Panc1 (cell line): ENCODE measurements around the gene VPS18.

Experiments used
- POLR2AphosphoS5 ChIP-seq: IDR thresholded peaks from 2 replicates; pipeline ENCODE4 v1.6.1; 2012; ENCODE audit warnings: mild to moderate bottlenecking, low read depth, low read length, moderate library complexity
- TF ChIP-seq, protein P1 (sequence below): fragments of 450-650 bp; IDR thresholded peaks from 2 replicates; pipeline ENCODE4 v1.5.1; 2017; ENCODE audit warnings: mild to moderate bottlenecking
- TF ChIP-seq, protein P2 (sequence below), 2 experiments: IDR thresholded peaks; 2 replicates each; pipeline ENCODE4 v1.6.1; 2011 to 2012; ENCODE audit warnings: low read depth in 2 of 2, control low read depth in 1 of 2, low read length in 1 of 2, mild to moderate bottlenecking in 1 of 2, moderate library complexity in 1 of 2; ENCODE audit not compliant: insufficient read depth in 1 of 2

DNA sequence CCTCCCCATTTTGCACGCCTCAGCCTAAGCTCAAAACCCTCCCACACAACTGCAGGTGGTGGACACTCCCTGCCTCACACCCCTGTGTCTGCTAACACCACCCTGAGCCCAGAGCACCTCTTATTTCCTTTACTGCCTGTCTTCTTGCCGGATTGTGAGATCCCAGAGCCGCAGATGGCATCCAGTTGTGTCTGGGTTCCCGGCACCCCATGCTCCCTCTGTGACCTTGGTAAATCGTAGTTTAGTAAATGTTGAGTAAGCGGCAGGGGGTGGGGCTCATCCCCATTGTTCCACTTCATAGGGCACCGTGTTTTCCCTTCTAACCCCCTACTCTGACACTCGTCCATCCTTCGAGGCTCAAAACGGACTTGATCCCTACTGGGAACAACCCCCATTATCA, 35.5 kb upstream of the VPS18 start:
- TF ChIP-seq, protein P1, sequence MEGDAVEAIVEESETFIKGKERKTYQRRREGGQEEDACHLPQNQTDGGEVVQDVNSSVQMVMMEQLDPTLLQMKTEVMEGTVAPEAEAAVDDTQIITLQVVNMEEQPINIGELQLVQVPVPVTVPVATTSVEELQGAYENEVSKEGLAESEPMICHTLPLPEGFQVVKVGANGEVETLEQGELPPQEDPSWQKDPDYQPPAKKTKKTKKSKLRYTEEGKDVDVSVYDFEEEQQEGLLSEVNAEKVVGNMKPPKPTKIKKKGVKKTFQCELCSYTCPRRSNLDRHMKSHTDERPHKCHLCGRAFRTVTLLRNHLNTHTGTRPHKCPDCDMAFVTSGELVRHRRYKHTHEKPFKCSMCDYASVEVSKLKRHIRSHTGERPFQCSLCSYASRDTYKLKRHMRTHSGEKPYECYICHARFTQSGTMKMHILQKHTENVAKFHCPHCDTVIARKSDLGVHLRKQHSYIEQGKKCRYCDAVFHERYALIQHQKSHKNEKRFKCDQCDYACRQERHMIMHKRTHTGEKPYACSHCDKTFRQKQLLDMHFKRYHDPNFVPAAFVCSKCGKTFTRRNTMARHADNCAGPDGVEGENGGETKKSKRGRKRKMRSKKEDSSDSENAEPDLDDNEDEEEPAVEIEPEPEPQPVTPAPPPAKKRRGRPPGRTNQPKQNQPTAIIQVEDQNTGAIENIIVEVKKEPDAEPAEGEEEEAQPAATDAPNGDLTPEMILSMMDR: no peak
- TF ChIP-seq POLR2AphosphoS5: no peak
- TF ChIP-seq, protein P2, sequence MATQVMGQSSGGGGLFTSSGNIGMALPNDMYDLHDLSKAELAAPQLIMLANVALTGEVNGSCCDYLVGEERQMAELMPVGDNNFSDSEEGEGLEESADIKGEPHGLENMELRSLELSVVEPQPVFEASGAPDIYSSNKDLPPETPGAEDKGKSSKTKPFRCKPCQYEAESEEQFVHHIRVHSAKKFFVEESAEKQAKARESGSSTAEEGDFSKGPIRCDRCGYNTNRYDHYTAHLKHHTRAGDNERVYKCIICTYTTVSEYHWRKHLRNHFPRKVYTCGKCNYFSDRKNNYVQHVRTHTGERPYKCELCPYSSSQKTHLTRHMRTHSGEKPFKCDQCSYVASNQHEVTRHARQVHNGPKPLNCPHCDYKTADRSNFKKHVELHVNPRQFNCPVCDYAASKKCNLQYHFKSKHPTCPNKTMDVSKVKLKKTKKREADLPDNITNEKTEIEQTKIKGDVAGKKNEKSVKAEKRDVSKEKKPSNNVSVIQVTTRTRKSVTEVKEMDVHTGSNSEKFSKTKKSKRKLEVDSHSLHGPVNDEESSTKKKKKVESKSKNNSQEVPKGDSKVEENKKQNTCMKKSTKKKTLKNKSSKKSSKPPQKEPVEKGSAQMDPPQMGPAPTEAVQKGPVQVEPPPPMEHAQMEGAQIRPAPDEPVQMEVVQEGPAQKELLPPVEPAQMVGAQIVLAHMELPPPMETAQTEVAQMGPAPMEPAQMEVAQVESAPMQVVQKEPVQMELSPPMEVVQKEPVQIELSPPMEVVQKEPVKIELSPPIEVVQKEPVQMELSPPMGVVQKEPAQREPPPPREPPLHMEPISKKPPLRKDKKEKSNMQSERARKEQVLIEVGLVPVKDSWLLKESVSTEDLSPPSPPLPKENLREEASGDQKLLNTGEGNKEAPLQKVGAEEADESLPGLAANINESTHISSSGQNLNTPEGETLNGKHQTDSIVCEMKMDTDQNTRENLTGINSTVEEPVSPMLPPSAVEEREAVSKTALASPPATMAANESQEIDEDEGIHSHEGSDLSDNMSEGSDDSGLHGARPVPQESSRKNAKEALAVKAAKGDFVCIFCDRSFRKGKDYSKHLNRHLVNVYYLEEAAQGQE (IDR thresholded peaks at IDR 0.05; ENCODE audit: insufficient read depth in 1 of 2, low read depth in 2 of 2, low read length in 1 of 2): no peak
